Peyer's patch (tissue), 4 donors: ENCODE measurements around the gene AKAIN1.

ENCODE experiments used
- CTCF ChIP-seq, 6 experiments: fragments of 450-650 bp in 4 of 6; fragments of 200-600 bp in 2 of 6; sonication (generic) in 1 of 6; IDR thresholded peaks; one replicate each; pipeline ENCODE4 v1.5.1; 2017 to 2019; ENCODE audit warnings: antibody characterized with exemption in 6 of 6, mild to moderate bottlenecking in 3 of 6, moderate library complexity in 1 of 6
- POLR2A ChIP-seq, 2 donors: fragments of 450-650 bp; IDR thresholded peaks; one replicate each; pipeline ENCODE4 v1.5.1; 2017; ENCODE audit warnings: antibody characterized with exemption in 2 of 2, mild to moderate bottlenecking in 2 of 2, moderate library complexity in 2 of 2

- no peak for TF ChIP-seq CTCF (IDR thresholded peaks at IDR 0.05)
- TF ChIP-seq POLR2A (IDR thresholded peaks at IDR 0.05): no peak
Observed at GRCh38 chr18:5237083-5237722, 40.1 kb upstream of the AKAIN1 start.
